Aorta (tissue), 5 donors: ENCODE results near the gene PRKAA2. TPM values are rescaled to one million over a fixed set of nuclear protein-coding genes. Genes with fewer than 3 reads are reported as not detected.
"Not testable (repeated sequence)": the region's sequence is repeated elsewhere in the genome, so short reads cannot be mapped to it uniquely, and the experiment has no call there.

ENCODE experiments used
- ATAC-seq: fragments of 200-7000 bp; cut with Tn5 transposase; one replicate; pipeline ENCODE4 v1.9.1; 2022; ENCODE audit warnings: moderate library complexity; ENCODE audit not compliant: low FRiP score
- DNase-seq, 2 donors: peaks; one replicate each; pipeline ENCODE4 v3.0.0-alpha.2; 2020
- H3K27ac ChIP-seq, 2 donors: one replicate each; pipeline ENCODE4 v1.5.1; 2013; ENCODE audit warnings: low read length in 2 of 2, mild to moderate bottlenecking in 2 of 2, moderate library complexity in 2 of 2, control low read depth in 1 of 2, inconsistent platforms in 1 of 2, low read depth in 1 of 2
- H3K27me3 ChIP-seq, 2 donors: one replicate each; pipeline ENCODE4 v1.6.1; 2013; ENCODE audit warnings: control low read depth in 1 of 2, low read length in 1 of 2, mild to moderate bottlenecking in 1 of 2, moderate library complexity in 1 of 2; ENCODE audit not compliant: insufficient read depth in 2 of 2, control insufficient read depth in 1 of 2
- H3K36me3 ChIP-seq, 2 donors: one replicate each; pipeline ENCODE4 v1.6.1; 2013; ENCODE audit warnings: control low read depth in 1 of 2, low read length in 1 of 2, mild to moderate bottlenecking in 1 of 2; ENCODE audit not compliant: insufficient read depth in 2 of 2, control insufficient read depth in 1 of 2
- H3K4me1 ChIP-seq, 2 donors: one replicate each; pipeline ENCODE4 v1.6.1; 2013; ENCODE audit warnings: low read length in 2 of 2, control low read depth in 1 of 2, mild to moderate bottlenecking in 1 of 2, moderate library complexity in 1 of 2; ENCODE audit not compliant: insufficient read depth in 2 of 2, control insufficient read depth in 1 of 2
- H3K4me3 ChIP-seq, 2 donors: one replicate each; pipeline ENCODE4 v1.5.1; 2013; ENCODE audit warnings: low read length in 2 of 2, control low read depth in 1 of 2, mild to moderate bottlenecking in 1 of 2
- H3K9me3 ChIP-seq: one replicate; pipeline ENCODE4 v1.6.1; 2013; ENCODE audit warnings: mild to moderate bottlenecking, low read length; ENCODE audit not compliant: control insufficient read depth
- WGBS, 2 donors: extraction: QIAGEN DNeasy Blood & Tissue Kit; methylation state at CpG; one replicate each; pipeline ENCODE4 v1.1.7; 2013; 5-methylcytosine and 5-hydroxymethylcytosine counted together
- intact Hi-C, 2 donors: fragments of 100-400 bp; cut with DNase I; formaldehyde crosslinking; loops; one replicate each; pipeline versions ENCODE4 v1.14.2 to v1.15.0; 2022
- long read RNA-seq, 2 donors: library from polyadenylated mRNA; unstranded; transcript quantifications; one replicate each; pipeline ENCODE4 v2.0.0, GENCODE V29; 2020 to 2021
- polyA plus RNA-seq, 2 donors: library from polyadenylated mRNA; stranded (reverse); fragments of 200-250 nt; gene quantifications; one replicate each; pipeline ENCODE4 v1.2.3, GENCODE V29; 2013
- total RNA-seq, 2 donors: library from RNA; stranded (reverse); fragmentation: NEBNext Ultra II Directional; extraction: Animal tissue kit (Norgen Biotek cat#: 25700); gene quantifications; one replicate each; pipeline ENCODE4 v1.2.1, GENCODE V29; 2021
- donor health status: healthy with polysubstance abuse.
- donor health status: Bipolar disorder and iron deficiency.
- donor health status: DM: no; HTN: no; CAD: no.
- donor health status: DM: no; HTN: no; CAD: no.
- donor health status: DM: yes; HTN: yes; CAD: no.

The PRKAA2 gene
- 1 to 10 TPM; 6.9 to 8.6 TPM for total RNA-seq
- 1 to 10 TPM; 2.8 to 3.2 TPM for polyA plus RNA-seq
- long read RNA-seq, donor 1, full-length matches to known transcripts: 1 of 5 reads
- long read RNA-seq, donor 1, partial matches to known transcripts: 1 of 5 reads
- long read RNA-seq, donor 1, other reads (novel, unspliced or antisense): 3 of 5 reads
- long read RNA-seq, donor 2, full-length matches to known transcripts: 1 of 3 reads
- long read RNA-seq, donor 2, partial matches to known transcripts: 1 of 3 reads
- long read RNA-seq, donor 2, other reads (novel, unspliced or antisense): 1 of 3 reads

DNA sequence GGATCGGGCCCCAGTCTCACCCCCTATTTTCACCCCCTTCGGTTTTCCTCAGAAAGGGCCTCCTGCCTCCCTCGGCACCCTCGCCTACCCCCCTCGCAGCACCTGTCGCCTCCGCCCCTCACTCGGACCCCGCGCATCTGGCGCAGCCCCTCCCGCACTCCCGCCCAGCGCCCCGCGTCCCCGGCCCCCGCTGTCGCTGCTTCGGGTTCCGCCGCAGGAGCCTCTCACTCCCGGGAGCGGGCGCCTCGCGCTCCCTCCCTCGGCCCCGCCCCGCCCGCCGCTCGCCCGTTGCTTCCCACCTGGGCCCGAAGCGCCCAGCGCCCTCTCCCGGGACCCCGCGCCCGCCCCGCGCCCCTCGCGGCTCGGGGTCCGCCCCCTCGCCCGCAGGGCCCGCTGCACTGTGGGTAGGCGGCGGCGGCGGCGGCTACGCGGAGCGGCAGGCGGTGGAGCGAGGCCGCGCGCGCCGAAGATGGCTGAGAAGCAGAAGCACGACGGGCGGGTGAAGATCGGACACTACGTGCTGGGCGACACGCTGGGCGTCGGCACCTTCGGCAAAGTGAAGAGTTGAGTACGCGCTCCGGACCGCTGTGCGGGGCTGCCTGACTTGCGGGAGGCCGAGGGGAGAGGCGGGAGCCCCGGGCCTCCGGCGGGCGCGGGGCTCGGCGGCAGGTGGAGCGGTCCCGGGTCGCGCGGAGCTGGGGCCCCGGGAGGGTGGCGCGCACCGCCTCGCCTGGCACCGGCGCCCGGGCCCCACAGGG lies at the start of gene PRKAA2:
PRKAA2 (plus strand) TSS at position 396 of the 758 bp plus-strand sequence; CDS start at position 470, 74 bp downstream.
- H3K27me3 ChIP-seq: no peaks in the 10 kb centered on the region
- WGBS, 2 donors: 1% methylated on average over 76 to 103 of the region's 103 CpGs
- H3K27ac ChIP-seq: peak within 1 kb of the TSS in 1 of 2 donors; percentile 35
- ATAC-seq: peak; percentile 80
- peak; percentile 55 to 85 for DNase-seq
- H3K4me1 ChIP-seq: no peaks in the 10 kb centered on the region
- H3K4me3 ChIP-seq: peak within 1 kb of the TSS; percentile 43 to 72
- H3K9me3 ChIP-seq: no peaks in the 10 kb centered on the region
- intact Hi-C loops: no loop called here
- H3K36me3 ChIP-seq: no peaks in the 10 kb centered on the region

DNA sequence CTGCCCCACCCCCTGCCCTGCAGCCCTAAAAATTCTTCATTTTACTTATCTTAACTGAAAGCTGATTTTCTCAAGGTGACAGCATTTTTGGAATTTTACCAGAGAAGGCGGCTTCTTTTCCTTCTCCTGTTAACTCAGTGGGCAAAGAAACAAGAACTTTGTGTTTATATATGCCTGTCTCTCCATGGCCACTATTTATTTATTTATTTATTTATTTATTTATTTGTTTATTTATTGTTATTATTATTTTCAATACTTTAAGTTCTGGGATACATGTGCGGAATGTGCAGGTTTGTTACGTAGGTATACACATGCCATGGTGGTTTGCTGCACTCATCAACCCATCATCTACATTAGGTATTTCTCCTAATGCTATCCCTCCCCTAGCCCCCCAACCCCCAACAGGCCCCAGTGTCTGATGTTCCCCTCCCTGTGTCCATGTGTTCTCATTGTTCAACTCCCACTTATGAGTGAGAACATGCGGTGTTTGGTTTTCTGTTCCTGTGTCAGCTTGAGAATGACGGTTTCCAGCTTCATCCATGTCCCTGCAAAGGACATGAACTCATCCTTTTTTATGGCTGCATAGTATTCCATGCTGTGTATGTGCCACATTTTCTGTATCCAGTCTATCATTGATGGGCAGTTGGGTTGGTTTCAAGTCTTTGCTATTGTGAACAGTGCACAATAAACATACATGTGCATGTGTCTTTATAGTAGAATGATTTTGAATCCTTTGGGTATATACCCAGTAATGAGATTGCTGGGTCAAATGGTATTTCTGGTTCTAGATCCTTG lies 49.5 kb upstream of the PRKAA2 start:
- ATAC-seq, H3K27ac ChIP-seq, H3K4me1 ChIP-seq, H3K9me3 ChIP-seq, H3K4me3 ChIP-seq, H3K36me3 ChIP-seq, intact Hi-C loops, H3K27me3 ChIP-seq, DNase-seq: not testable (repeated sequence)
- 92 to 95% methylated on average over 5 of the region's 5 CpGs for WGBS, 2 donors

DNA sequence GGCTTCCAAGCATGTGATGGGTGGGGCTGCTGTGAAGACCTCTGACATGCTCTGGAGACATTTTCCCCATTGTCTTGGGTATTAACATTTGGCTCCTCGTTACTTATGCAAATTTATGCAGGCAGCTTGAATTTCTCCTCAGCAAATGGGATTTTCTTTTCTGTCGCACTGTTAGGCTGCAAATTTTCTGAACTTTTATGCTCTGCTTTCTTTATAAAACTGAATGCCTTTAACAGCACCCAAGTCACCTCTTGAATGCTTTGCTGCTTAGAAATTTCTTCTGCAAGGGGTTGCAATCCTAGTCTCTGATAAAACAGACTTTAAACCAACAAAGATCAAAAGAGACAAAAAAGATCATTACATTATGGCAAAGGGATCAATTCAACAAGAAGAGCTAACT lies 35.0 kb upstream of the PRKAA2 start:
- H3K27me3 ChIP-seq, H3K4me3 ChIP-seq, H3K36me3 ChIP-seq, H3K9me3 ChIP-seq, ATAC-seq, DNase-seq, H3K27ac ChIP-seq, intact Hi-C loops, H3K4me1 ChIP-seq: not testable (repeated sequence)
- WGBS, 2 donors: 30 to 57% methylated on average over 2 of the region's 2 CpGs

DNA sequence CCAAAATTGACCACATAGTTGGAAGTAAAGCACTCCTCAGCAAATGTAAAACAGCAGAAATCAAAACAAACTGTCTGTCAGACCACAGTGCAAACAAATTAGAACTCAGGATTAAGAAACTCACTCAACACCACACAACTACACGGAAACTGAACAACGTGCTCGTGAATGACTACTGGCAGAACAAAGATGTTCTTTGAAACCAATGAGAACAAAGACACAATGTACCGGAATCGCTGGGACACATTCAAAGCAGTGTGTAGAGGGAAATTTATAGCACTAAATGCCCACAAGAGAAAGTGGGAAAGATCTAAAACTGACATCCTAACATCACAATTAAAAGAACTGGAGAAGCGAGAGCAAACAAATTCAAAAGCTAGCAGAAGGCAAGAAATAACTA lies 34.3 kb upstream of the PRKAA2 start:
- H3K9me3 ChIP-seq, H3K4me3 ChIP-seq, H3K4me1 ChIP-seq, DNase-seq, H3K27me3 ChIP-seq, intact Hi-C loops, ATAC-seq, H3K36me3 ChIP-seq, H3K27ac ChIP-seq: not testable (repeated sequence)
- 80 to 88% methylated on average over 6 of the region's 6 CpGs for WGBS, 2 donors

DNA sequence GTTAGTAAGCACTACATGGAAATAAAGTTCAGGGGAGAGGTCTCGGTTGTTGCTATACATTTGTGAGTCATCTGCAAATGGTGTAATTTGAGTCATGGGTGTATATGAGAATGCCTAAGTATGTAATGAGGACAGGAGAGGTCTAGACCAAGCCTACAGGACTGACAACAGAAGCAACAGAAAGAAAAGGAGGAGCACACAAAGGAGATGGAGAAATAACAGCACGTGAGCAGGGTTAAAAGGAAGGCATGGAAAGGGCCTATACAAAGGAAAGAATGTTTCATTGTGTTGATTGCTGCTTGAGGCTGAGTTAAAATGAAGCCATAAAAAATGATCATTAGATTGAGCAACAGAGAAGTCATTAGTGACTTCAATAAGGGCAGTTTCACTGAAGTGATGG lies 28.0 kb upstream of the PRKAA2 start:
- H3K9me3 ChIP-seq: no peaks in the 10 kb centered on the region
- no peaks in the 10 kb centered on the region for H3K27me3 ChIP-seq
- no peaks in the 10 kb centered on the region for H3K4me1 ChIP-seq
- no peak overlapping the region for H3K4me3 ChIP-seq
- DNase-seq (no peak), ATAC-seq (no peak)
- no peak overlapping the region for H3K27ac ChIP-seq
- H3K36me3 ChIP-seq: no peaks in the 10 kb centered on the region
- intact Hi-C loops: no loop called here
- 89 to 90% methylated on average over 2 of the region's 2 CpGs for WGBS, 2 donors

DNA sequence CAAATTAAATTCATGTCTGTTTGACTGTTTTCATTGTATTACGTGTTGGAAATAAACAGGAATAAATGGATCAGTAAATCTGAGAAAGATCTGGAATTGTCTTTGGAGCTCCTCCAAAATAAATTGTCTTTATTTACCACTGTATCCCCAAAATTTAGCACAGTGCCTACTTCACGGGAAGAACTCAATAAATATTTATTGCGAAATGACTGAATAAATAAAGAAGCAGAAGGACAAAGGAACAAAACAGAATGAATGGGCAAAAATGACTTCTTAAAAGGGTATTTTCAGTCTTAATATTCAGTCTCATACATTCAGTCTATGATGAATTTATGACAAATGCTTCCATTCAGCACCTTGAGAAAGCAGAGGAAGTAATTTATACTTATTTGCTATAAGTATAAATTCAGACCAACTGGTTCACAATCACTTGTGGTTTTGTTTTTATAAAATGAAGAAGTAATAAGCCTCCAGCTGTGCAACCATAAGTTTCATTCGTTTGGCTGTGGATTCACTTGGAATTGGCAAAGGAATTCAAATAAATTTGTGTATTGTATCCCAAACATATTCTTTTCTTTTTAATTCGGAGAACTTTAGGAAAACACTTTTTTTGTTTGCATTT lies 19.2 kb upstream of the PRKAA2 start:
- no peak overlapping the region for H3K4me3 ChIP-seq
- intact Hi-C loops: no loop called here
- H3K4me1 ChIP-seq: no peaks in the 10 kb centered on the region
- WGBS, 2 donors: 67 to 75% methylated on average over 5 of the region's 5 CpGs
- ATAC-seq (no peak), DNase-seq (no peak)
- no peaks in the 10 kb centered on the region for H3K36me3 ChIP-seq
- no peaks in the 10 kb centered on the region for H3K27me3 ChIP-seq
- H3K27ac ChIP-seq: no peak overlapping the region
- H3K9me3 ChIP-seq: peaks cover 2% of the 10 kb centered on the region

DNA sequence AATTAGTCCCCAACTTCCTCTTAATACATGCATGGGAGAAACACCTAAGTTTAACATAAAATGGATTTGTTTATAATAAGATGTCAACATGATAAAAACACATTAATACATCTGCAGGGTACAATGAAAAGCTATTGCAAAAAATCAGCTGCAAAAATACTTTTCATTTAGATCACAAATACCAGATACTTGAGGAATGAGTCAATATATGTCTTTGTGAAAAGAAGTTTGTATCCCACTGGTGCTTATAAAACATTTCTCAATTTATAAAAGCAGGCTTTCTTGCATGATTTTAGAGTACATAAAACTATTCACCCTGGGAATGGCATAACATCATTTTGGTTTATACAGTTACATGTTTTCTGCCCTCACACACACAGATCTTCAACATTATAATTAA lies 18.6 kb upstream of the PRKAA2 start:
- no peaks in the 10 kb centered on the region for H3K27me3 ChIP-seq
- H3K4me3 ChIP-seq: no peak overlapping the region
- no peaks in the 10 kb centered on the region for H3K4me1 ChIP-seq
- H3K9me3 ChIP-seq: peaks cover 2% of the 10 kb centered on the region
- intact Hi-C loops: no loop called here
- no peak overlapping the region for H3K27ac ChIP-seq
- no peak for DNase-seq
- no peak for ATAC-seq
- no peaks in the 10 kb centered on the region for H3K36me3 ChIP-seq

DNA sequence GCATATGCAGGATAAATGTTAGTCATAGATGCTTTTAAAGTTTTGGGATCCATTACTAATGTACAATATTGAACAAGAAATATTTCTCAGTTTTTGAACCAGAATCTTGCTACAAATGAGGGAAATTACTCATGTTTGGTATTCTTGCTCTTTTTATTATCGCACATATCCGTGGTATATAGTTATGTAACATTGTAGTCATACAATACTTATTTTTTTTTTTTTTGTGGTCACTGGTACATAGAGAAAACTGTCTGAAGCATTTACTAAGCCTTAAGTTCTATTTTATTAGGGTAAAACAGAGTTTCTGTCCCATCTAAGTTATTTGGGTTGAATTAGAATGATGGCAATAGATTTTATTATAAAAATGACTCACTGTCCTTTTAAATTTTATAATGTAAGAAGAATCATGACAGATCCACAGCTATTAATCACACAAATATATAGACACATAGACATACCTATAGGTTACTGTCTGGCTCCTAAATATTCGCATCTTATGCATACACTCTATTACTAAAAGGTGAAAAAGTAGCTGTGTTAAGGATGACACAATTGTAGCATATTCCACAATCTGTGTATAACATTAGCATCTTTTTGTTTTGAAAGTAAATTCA lies 18.0 kb upstream of the PRKAA2 start:
- ATAC-seq: no peak
- 85 to 89% methylated on average over 3 of the region's 3 CpGs for WGBS, 2 donors
- Histone ChIP-seq H3K36me3 (no peaks in the 10 kb centered on the region), H3K9me3 (peaks cover 2% of the 10 kb centered on the region), H3K27ac (no peak overlapping the region), H3K4me1 (no peaks in the 10 kb centered on the region), H3K27me3 (no peaks in the 10 kb centered on the region), H3K4me3 (no peak overlapping the region)
- intact Hi-C loops: no loop called here
- no peak for DNase-seq
